Mononuclear cell (primary cell): ENCODE measurements around the gene TMEM79. TPM values are rescaled to one million over a fixed set of nuclear protein-coding genes. Genes with fewer than 3 reads are reported as not detected.
A peak's percentile ranks its signal among the peaks of the same experiment; 100 is the strongest.

Experiments
- H3K27me3 ChIP-seq: 2 replicates; pipeline ENCODE4 v1.6.0; 2011; ENCODE audit warnings: low read length, control low read depth; ENCODE audit not compliant: insufficient read depth
- H3K4me1 ChIP-seq: 2 replicates; pipeline ENCODE4 v1.5.1; 2011; ENCODE audit warnings: mild to moderate bottlenecking, low read length, control low read depth; ENCODE audit not compliant: insufficient read depth
- H3K4me3 ChIP-seq: 2 replicates; pipeline ENCODE4 v1.5.1; 2011; ENCODE audit warnings: mild to moderate bottlenecking, low read length, moderate library complexity
- H3K9me3 ChIP-seq: 2 replicates; pipeline ENCODE4 v1.5.1; 2011; ENCODE audit warnings: low read depth, mild to moderate bottlenecking, control low read depth, low read length
- total RNA-seq: library from RNA; depleted of rRNA; stranded (reverse); fragments of >200 nt; gene quantifications from one replicate; pipeline ENCODE4 v1.2.3, GENCODE V29; 2012

TMEM79 gene, protein sequence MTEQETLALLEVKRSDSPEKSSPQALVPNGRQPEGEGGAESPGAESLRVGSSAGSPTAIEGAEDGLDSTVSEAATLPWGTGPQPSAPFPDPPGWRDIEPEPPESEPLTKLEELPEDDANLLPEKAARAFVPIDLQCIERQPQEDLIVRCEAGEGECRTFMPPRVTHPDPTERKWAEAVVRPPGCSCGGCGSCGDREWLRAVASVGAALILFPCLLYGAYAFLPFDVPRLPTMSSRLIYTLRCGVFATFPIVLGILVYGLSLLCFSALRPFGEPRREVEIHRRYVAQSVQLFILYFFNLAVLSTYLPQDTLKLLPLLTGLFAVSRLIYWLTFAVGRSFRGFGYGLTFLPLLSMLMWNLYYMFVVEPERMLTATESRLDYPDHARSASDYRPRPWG
- 0.42 TPM for total RNA-seq

DNA sequence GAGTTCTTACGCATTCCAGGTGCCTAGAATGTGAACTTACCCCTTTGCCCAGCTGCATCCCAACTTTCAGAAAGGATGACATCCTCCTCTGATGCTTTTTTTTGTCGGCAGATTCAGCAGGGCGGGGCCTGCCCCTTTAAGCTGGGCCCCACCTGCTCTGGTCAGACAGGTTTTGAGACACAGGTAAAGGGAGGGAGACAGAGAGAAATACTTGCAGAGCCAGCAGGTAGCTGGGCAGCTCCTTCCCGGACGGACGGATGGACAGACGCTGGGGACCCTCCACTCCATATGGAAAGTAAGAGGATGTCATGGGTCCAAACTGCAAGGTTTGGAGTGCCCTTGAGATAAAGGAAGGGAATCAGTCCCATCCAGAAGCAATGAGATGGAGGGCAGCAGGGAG is at the start of gene TMEM79:
Gene TMEM79 (plus strand): TSS at position 214 of the 400 bp plus-strand sequence. CDS start 902 bp downstream, outside the sequence.
- H3K27me3 ChIP-seq = no peaks in the 10 kb centered on the region
- H3K4me3 ChIP-seq = peak within 1 kb of the TSS; percentile 89
- peaks cover 54% of the 10 kb centered on the region for H3K4me1 ChIP-seq
- H3K9me3 ChIP-seq = no peaks in the 10 kb centered on the region

DNA sequence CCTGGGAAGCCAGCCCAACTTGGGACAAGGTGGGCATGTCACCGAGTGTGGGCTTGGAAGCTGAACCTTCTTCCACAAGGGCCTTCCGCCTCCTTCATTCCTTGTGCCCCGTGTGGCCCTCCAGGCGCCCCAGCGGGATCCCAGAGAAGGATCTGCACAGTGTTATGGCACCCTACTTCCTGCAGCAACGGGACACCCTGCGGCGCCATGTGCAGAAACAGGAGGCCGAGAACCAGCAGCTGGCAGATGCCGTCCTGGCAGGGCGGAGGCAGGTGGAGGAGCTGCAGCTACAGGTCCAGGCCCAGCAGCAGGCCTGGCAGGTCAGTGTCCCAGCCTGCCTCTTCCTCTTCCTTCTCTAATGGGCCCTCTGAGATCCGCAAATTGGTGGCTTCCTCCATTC is 48.0 kb upstream of the TMEM79 start:
- no peaks in the 10 kb centered on the region for H3K27me3 ChIP-seq
- no peaks in the 10 kb centered on the region for H3K9me3 ChIP-seq
- no peak overlapping the region for H3K4me3 ChIP-seq
- no peaks in the 10 kb centered on the region for H3K4me1 ChIP-seq

DNA sequence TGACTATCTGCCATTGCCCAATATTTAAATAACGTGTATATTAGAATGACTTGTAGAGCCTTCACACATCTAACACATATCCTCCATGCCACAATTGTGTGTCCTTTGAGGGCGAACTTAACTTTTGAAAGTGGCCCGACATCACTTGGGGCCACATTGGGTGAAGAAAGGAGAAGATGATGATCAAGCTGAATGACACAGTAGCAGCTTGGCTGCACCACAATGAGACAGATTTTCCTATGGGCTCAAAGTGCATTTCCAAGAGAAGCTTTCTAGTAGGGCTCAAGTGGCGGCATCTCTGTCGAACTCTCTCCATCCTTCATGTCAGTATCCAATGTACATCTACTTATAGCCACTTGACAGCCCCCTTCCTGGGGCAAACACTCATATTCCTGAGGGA is 45.9 kb upstream of the TMEM79 start:
- H3K4me3 ChIP-seq = no peak overlapping the region
- no peaks in the 10 kb centered on the region for H3K27me3 ChIP-seq
- H3K4me1 ChIP-seq = no peaks in the 10 kb centered on the region
- no peaks in the 10 kb centered on the region for H3K9me3 ChIP-seq

DNA sequence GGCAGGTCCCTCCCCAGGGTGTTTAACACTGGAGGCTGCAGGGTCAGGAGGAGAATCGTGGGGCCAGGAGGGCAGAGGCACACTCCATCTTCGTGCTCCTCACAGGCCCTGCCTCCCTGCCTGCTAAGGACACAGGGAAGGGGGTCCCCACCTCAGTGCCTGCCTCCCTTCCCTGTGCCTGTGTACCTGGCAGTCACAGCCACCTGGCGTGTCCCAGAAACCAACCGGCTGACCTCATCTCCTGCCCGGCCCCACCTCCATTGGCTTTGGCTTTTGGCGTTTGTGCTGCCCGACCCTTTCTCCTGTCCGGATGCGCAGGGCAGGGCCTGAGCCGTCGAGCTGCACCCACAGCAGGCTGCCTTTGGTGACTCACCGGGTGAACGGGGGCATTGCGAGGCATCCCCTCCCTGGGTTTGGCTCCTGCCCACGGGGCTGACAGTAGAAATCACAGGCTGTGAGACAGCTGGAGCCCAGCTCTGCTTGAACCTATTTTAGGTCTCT is 42.8 kb upstream of the TMEM79 start:
- Histone ChIP-seq H3K4me1 (peaks cover 16% of the 10 kb centered on the region), H3K27me3 (peaks cover 8% of the 10 kb centered on the region), H3K4me3 (no peak overlapping the region), H3K9me3 (no peaks in the 10 kb centered on the region)

DNA sequence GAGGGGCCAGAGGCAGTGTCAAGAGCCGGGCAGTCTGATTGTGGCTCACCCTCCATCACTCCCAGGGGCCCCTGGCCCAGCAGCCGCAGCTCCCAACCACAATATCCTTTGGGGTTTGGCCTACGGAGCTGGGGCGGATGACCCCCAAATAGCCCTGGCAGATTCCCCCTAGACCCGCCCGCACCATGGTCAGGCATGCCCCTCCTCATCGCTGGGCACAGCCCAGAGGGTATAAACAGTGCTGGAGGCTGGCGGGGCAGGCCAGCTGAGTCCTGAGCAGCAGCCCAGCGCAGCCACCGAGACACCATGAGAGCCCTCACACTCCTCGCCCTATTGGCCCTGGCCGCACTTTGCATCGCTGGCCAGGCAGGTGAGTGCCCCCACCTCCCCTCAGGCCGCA is 42.2 kb upstream of the TMEM79 start, which contains the start of gene BGLAP:
Gene BGLAP (plus strand): TSS at position 259 of the 400 bp plus-strand sequence. CDS start 48 bp downstream, at position 307.
- Histone ChIP-seq H3K4me3 (no peak within 1 kb of the TSS), H3K27me3 (peaks cover 8% of the 10 kb centered on the region), H3K9me3 (no peaks in the 10 kb centered on the region), H3K4me1 (peaks cover 17% of the 10 kb centered on the region)

DNA sequence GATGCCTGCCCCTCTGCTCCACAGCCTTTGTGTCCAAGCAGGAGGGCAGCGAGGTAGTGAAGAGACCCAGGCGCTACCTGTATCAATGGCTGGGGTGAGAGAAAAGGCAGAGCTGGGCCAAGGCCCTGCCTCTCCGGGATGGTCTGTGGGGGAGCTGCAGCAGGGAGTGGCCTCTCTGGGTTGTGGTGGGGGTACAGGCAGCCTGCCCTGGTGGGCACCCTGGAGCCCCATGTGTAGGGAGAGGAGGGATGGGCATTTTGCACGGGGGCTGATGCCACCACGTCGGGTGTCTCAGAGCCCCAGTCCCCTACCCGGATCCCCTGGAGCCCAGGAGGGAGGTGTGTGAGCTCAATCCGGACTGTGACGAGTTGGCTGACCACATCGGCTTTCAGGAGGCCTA is 41.4 kb upstream of the TMEM79 start:
- H3K4me3 ChIP-seq = no peak overlapping the region
- H3K9me3 ChIP-seq = no peaks in the 10 kb centered on the region
- H3K27me3 ChIP-seq = peaks cover 8% of the 10 kb centered on the region
- H3K4me1 ChIP-seq = peaks cover 17% of the 10 kb centered on the region

DNA sequence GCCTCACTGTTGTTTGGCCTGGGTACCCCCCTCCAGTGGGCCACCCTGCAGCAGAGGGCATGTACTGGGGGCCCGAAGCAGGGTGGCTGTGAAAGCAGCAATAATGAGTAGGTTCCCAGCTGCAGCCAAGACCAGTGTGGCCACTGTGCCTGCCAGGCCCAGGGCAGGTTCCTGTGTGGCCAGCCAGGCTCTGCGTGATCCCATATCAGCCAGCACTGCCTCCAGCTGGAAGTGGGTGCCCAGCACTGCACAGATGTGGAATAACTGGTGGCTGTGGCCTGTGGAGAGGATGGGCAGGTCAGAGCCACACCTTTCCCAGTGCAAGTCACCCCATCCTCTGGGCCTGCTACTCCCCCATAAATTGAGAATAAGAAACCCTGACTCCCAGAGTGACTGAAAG is 40.0 kb upstream of the TMEM79 start:
- Histone ChIP-seq H3K9me3 (no peaks in the 10 kb centered on the region), H3K4me3 (no peak overlapping the region), H3K4me1 (peaks cover 17% of the 10 kb centered on the region), H3K27me3 (peaks cover 8% of the 10 kb centered on the region)

DNA sequence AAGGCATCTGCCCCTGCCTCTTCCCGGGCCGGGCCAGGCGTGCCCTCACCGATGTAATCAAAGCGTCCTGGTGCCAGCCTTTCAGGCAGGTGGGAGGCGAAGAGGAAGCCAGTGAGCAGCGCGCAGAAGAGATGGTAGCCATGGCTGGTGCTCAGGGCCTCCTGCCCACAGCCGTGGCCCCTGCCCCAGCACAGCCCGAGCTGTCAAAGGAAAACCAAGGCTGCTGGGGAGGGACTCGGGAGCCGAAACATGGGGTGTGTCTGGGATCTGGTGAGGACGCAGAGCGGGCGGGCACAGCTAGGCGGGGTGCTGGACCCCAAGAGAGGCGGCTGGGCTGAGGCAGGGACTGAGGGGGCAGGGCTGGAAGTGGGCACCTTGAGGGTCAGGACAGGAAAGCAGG is 39.4 kb upstream of the TMEM79 start:
- Histone ChIP-seq H3K4me3 (no peak overlapping the region), H3K4me1 (peaks cover 17% of the 10 kb centered on the region), H3K9me3 (no peaks in the 10 kb centered on the region), H3K27me3 (peaks cover 8% of the 10 kb centered on the region)

DNA sequence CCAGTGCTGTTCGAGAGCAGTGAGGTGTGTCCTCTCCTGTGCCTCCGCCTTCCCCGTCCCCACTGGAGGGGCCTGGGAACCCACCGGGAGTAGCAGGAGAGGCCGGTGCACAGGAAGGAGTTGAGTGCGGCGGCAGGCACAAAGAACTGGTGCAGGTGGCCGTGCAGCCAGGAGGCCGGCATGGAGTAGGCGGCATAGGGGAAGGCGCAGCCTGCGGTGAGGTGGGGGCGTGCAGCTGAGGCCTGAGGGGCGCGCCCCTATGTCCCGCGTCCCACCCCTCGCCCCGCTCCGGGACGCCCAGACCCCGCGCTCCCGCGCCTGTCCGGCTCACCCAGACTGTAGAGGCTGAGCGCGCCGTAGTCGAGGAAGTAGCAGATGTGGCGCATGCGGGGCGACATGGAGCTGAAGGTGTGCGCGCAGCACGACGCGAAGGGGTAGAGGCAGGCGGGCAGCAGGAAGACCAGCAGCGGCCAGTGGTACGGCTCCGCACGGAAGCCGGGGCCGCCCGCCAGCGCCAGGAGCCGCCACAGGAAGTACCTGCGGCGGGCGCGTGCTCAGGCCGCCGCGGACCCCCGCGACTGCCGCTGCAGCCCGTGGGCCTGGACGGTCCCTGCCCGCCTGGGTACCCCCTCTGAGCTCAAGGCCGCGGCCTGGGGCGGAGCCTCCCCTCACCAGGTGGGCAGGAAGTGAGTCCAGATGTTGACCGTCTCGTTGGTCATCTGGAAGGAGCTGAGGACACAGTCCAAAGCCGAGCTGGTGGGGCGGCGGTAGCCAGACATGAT is 38.5 kb upstream of the TMEM79 start:
- H3K27me3 ChIP-seq = peaks cover 8% of the 10 kb centered on the region
- peaks cover 17% of the 10 kb centered on the region for H3K4me1 ChIP-seq
- no peaks in the 10 kb centered on the region for H3K9me3 ChIP-seq
- peak overlapping the region; percentile 6 for H3K4me3 ChIP-seq

DNA sequence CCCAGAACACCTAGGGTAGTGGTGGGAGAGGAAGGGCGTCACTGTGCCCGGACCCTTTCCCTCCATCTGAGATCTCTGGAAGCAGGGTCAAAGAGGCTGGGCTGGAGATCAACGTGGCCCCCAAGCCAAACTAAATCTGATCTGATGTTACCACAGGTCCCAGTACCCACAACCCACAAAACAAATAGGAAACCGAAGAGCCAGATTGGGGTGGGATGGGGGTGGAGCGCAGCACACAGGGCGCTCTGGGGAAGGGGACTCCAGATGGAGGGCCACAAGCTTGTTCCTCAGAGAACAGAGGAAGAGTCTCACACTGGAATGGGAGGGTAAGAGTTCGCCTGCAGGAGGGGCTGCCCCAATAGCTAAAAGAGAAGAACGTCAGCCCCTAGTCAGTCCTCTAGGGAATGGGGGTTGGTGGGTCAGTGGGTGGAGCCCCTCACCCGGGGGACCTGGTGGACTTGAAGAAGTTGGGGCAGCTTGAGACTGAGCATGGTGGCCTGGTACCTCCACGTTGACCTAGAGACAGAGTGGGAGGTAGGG is 37.8 kb upstream of the TMEM79 start:
- H3K9me3 ChIP-seq = no peaks in the 10 kb centered on the region
- peaks cover 17% of the 10 kb centered on the region for H3K4me1 ChIP-seq
- H3K27me3 ChIP-seq = peaks cover 8% of the 10 kb centered on the region
- H3K4me3 ChIP-seq = no peak overlapping the region

DNA sequence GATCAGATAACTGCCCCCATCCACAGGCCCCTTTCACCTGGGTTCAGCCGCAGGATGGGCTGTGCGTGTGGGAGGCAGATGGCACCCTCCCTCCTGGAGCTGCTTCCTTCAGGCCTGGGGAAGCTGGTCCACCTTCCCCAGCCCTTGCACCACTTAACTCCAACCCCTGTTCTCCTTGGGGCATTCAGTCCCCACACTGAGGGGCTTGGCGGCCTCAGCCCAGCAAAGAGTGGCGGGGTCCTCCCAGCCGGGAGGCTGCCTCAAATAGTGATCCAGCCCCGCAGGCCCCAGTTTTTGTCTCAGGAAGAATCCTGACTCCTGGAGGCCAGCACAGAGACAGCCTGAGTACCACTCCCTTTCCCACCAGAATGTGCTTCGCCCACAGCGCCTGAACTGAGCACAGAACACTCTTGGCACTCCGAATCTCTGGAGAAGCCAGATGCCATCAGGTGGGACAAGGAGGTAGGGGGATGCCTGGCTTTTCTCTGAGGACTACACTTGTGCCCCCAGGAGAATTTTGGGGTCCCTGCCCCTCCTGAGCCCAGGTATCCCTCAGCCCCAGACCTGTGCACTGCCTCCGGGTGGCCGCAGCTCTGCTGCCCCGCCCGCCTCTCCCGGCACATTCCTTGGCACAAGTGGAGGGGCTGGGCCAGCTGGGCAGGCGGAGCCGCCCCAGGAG is 37.2 kb upstream of the TMEM79 start:
- Histone ChIP-seq H3K4me1 (peaks cover 17% of the 10 kb centered on the region), H3K27me3 (peaks cover 8% of the 10 kb centered on the region), H3K4me3 (no peak overlapping the region), H3K9me3 (no peaks in the 10 kb centered on the region)

DNA sequence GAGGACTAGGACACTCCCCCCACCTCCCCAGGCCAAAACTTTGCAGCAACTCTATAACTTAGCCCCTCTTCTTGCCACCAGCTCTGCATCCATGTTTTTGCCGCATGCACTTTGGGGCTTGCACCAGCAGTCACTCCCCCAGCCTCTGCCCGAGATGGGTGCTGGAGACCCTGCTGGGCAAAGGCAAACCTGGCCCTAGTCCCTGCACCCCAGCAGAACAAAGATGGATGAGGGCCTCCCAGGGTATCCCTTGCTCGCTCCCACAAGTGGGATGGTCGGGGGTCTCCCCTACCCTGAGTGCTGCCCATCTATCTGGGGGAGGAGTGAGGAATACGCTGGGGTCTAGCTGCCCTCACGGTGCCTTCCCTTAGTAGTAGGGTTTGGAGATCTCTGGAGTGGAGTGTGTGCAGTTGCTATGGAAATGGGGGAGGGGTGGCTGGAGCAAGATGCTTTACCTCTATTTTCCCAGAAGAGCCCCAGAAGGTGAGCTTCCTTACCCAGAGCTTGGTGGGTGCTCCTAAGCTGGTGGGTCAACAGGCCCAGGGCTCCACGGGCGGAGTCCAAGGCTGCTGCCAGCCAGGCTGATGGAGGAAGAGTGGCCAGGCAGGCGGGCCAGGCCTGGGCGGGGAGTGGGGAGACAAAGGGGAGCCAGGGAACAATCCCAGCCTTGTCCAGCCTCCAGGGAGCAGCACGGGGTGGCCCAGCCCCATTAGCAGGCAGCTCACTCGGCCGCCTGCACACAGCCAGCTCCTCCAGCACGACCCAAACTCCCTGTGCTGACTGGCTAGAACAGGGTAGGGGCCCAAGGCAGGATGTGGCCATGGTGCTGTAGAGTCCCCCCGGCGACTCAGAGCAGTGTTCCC is 36.4 kb upstream of the TMEM79 start, which contains the start of gene PAQR6:
Gene PAQR6 (minus strand): TSS at position 597 of the 863 bp plus-strand sequence. CDS start 1,325 bp downstream, outside the sequence.
- H3K4me1 ChIP-seq = peaks cover 17% of the 10 kb centered on the region
- H3K27me3 ChIP-seq = peaks cover 8% of the 10 kb centered on the region
- H3K9me3 ChIP-seq = no peaks in the 10 kb centered on the region
- H3K4me3 ChIP-seq = no peak within 1 kb of the TSS

DNA sequence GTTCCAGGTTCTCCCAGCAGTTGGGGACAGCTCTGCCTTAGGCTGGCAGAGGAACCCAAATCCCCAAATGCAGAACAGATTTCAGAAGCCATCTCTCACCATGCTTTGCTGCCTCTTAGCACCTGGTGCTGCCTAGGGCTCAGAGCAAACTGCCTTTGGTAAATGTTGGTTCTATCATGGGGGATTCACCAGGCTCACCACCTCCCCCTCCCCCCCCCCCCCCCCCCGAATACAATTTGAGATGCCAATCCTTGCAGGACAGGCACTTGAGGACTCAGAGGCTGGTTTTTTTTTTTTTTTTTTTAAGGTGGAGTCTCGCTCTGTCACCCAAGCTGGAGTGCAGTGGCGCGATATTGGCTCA is 35.8 kb upstream of the TMEM79 start:
- Histone ChIP-seq H3K9me3 (no peaks in the 10 kb centered on the region), H3K4me1 (peaks cover 17% of the 10 kb centered on the region), H3K27me3 (peaks cover 8% of the 10 kb centered on the region), H3K4me3 (no peak overlapping the region)

DNA sequence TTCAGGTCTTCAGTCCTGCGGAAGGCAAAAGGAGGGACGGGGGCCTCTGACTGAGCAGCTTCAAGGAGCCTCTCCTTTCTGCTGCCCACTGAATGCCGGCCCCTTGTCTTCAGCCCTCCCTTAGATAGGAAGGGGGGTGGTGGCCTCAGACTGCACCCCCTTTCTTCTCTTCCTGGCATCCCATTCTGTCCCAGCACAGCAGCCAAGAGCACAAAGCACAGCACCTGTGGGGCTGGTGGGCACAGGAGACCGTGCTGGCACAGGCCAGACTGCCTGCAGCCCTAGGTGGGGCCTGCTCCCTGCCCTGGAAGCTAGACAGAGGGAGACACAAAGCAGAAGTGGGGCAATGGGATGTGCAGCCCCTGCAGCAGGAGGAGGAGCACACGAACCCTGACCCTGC is 34.5 kb upstream of the TMEM79 start:
- Histone ChIP-seq H3K4me3 (no peak overlapping the region), H3K4me1 (peaks cover 17% of the 10 kb centered on the region), H3K9me3 (no peaks in the 10 kb centered on the region), H3K27me3 (peaks cover 8% of the 10 kb centered on the region)
